GM19238 (cell line): ENCODE data around the gene AMIGO3.

ENCODE experiments used
- DNase-seq: peaks from one replicate; pipeline ENCODE4 v3.0.0; 2011; ENCODE audit warnings: low spot score; ENCODE audit not compliant: insufficient read length

Gene AMIGO3

GRCh38 chr3:49725906-49726681 lies 6.6 kb upstream of the AMIGO3 start:
- no peak for DNase-seq

- no peak for DNase-seq
These were observed 5.1 kb upstream of the AMIGO3 start for GRCh38 chr3:49724586-49724985.

GRCh38 chr3:49723628-49724551 lies 4.4 kb upstream of the AMIGO3 start, which contains the start of gene GMPPB:
TSS of gene GMPPB (minus strand) at chr3:49723951. CDS start at chr3:49723726, 225 bp downstream.
- DNase-seq: peak; percentile 98

DNA sequence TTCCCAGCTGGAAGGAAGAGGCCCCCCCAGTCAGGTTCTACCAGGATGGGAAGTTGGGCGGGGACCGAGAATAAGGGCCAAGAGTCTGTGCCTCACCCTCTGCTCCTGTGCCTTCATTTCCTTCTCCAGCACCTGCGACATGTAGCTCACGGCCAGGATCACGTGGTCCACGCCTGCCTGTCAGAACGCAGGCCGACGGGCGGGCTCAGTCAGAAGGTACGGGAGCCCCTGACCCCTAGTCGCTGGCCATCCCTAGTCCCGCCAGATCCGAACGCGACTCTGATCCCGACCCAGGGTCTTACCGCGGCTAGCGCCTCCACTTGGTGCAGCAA lies 3.8 kb upstream of the AMIGO3 start:
- peak; percentile 46 for DNase-seq

GRCh38 chr3:49722896-49723295 lies 3.4 kb upstream of the AMIGO3 start:
- no peak for DNase-seq

DNA sequence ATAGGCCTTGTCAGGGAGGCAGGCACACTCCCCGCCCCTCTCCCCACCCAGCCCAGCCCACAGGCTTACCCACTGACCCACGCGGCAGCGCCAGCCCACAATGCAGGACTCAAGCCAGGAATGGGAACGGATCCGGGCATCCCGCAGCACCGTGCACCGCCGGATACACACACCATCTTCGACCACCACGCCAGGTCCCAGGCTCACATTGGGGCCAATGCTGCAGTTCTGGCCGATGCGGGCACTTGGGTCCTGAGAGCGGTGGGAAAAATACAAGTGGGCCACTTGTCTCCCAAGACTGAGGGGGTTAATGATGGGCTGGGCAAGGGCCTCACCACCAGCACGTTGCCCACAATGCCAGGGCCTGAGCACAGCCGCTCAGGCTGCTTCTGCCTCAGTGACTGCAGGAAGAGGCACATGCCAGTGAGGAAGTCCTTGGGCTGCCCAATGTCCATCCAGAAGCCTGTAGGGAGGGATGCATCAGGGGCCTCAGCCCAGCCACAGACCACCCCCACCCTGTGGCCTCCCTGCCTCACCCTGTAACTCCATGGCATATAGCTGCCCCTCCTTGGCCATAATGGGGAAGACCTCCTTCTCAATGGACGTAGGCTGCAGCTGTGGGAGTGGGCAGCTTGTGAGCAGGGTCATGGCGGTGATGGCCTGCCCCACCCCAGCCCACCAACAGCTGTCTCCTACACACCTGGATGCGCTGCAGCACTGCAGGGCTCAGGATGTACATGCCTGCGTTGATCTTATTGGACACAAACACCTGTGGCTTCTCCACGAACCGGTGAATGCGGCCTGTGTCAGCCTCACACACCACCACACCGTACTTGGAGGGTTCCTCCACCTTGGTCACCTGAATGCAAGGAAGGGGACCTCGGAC lies 2.7 kb upstream of the AMIGO3 start:
- no peak for DNase-seq

DNA sequence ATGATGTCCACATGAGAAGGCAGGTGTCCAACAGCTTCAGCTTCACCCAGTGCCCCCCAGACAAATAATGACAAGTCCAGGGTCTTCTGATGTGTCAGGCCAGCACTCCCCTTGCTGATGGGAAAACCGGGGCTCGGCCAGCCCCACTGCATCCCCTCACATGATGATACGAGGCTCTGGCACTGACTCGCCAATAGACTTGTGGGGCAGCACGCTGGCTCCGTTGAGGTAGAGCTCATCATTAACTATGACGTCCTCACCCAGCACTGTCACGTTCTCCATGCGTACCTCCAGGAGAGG lies 2.1 kb upstream of the AMIGO3 start:
- no peak for DNase-seq

DNA sequence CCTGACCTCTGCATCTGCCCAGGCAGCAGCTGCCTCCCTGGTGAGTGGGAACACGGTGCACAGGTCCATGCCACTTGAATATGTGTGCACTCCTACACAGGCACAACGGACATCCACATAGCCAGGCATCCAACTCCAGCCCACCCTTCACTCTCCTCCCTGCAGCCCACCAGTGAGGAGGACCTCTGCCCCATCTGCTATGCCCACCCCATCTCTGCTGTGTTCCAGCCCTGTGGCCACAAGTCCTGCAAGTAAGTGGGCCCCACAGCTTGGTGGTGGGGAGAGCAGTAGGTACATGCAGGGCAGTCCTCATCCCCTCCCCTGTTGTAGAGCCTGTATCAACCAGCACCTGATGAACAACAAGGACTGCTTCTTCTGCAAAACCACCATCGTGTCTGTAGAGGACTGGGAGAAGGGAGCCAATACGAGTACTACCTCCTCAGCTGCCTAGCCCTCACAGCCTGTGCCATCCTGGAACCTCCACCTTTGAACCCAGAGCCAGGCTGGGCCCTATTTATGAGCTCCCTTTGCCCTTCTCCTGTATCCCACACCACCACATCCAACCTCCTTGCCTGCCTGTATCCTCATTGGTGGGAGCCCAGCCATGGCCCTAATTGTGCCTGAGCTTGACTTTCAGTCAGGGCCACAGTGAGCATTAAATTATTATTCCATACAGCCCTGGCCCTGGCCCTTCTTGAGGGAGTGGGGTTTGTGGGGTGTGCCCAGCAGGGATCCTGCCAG lies 1.5 kb upstream of the AMIGO3 start:
- DNase-seq: no peak

DNA sequence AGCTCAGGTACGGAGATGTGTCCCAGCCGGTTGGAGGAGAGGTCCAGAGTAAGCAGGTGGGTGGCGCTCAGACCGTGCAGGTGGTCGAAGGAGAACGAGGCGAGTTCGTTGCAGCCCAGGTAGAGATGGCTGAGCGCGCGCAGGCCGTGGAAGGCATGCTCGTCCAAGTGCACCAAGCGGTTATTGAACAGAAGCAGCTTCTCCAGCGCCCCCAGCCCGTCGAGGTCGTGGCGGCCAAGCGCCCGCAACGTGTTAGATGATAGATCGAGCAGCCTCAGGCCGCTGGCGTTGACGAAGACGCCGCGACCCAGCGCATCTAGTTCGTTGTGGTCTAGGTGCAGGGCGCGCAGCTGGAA lies 648 bp downstream of the AMIGO3 start:
- DNase-seq: no peak

- DNase-seq: no peak
These were observed 1.3 kb downstream of the AMIGO3 start for GRCh38 chr3:49717959-49718857.

DNA sequence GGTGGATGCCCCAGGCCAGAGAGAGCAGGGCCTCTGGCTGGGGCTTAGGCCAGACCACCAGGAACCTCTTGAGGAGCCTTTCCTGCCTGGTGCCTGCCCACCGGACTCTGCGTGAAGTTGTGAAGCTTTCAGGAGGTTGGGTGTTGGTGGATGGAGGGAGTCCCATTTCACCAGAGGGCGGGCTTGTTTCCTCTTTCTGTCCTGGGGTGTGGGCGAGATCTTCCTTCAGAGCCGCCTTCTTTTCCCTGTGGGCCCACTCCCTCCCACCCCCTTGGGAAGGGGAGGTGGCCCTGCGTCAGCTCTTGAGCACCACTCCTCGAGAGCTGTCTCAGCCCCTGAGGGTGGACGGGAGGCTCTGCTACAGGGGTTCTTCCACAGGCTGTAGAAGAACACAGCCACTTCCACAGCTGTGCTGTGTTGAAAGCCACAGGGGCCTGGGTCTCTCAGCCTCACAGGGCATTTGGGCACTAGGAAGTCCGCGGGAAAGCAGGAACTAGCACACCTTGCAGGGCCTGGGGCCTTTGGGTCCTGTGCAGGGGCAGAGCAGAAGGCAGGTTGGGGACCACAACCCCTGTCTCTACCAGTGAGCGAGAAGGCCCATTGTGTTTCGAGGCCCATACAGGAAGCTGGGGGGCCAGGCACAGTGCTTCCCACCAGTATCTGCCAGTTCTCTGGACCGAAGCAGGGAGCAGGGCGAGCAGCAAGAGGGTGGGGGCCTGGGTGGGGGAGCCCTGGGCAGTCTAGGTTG lies 2.1 kb downstream of the AMIGO3 start:
- DNase-seq: no peak

GRCh38 chr3:49716691-49717210 lies 2.7 kb downstream of the AMIGO3 start:
- DNase-seq: no peak

DNA sequence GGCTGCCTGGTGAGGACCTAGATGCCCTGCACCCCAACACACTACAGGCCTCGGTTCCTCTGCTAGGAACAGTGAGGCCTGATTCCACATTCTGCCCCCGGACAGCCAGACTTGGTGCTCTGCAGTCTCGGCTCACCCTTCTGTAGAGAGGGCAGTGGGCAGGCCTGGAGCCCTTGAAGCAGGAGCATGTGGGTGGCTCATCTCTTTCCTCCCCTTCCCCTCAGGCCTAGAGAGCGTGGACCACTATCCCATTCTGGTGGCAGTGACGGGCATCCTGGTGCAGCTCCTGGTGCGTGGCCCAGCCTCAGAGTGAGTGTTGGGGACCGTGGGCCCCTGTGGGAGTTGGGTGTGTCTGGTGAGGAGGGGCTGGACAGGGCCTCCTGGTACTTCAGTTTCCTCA lies 3.3 kb downstream of the AMIGO3 start:
- no peak for DNase-seq

DNA sequence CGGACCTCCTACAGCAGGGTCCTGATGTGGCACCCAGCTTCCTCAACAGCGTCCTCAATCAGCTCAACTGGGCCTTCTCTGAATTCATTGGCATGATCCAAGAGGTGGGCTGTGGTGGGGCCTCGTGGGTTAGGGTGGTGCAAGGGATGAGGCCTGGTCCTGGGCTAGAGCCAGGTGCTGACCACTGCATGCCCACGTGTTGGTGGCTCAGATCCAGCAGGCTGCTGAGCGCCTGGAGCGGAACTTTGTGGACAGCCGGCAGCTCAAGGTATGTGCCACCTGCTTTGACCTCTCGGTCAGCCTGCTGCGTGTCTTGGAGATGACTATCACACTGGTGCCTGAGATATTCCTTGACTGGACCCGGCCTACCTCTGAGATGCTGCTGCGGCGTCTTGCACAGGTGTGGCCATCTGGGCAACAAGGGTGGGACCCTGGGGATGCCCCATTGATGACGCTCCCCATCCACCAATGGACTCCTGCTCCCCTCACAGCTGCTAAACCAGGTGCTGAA lies 3.8 kb downstream of the AMIGO3 start:
- DNase-seq: no peak

DNA sequence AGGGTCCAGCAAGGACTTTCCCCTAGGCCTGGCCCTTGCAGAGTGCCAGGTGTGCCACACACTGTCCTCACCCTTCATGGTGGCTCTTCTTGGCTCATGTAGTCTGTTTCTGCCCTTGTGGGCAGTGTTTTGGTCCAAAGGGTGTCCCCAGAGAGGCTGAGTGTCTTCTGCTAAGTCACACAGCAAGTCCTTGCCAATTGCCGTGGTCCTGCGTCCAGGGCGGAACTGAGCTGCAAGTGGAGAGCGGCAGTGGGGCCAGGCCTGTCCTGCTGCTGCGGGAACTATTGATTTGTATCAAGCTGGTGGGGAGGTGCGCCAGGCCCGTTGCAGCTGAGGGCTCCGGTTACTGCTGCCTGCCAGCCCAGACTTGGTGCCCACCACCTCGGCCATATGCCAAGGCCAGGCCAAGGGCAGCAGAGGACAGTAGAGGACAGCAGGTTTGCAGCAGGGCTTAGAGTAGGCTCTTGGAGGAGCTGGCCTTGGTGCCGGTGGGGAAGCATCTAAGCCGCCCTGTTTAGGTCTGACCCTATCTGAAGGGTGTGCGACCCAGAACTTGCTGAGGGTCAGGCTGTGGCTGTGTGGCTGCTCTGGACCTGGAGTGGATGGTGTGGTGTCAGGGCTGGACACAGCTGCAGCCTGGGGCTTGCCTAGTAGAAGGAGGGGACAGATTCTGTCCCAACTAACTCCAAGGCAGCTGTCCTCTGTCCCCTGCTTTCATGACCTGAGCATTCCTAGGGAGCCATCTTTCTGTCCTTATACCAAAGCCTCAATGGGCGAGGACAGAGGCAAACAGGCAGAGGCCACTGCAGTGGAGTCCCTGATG lies 4.5 kb downstream of the AMIGO3 start:
- DNase-seq: no peak

- no peak for DNase-seq
These were observed 6.0 kb downstream of the AMIGO3 start for GRCh38 chr3:49713336-49714105.

GRCh38 chr3:49712631-49713317 lies 6.7 kb downstream of the AMIGO3 start:
- no peak for DNase-seq
